Measurements from ENCODE around the gene RABIF.

The RABIF gene

DNA sequence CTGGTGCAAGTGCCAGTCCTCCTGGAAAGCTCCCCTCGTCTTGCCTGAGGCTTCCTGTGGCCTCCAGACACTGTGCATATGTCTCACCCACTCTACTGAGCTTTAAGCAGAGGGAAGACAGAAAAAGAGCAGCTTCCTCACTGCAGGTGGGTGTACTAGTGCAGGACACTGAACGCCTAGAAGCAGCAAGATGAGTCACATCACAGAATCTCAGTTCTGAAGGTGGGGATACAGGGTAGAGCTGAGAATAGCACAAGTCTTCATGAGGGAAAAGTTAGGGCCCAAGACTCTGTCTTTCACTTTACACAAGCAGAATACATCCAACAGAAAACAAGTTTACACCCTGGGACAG is 40.8 kb downstream of the RABIF start:
- no peaks in the 10 kb centered on the region for H3K4me1 ChIP-seq
- no peak overlapping the region for H3K27ac ChIP-seq
- no peak for TF ChIP-seq CTCF (IDR thresholded peaks at IDR 0.05)
- H3K9me3 ChIP-seq: no peaks in the 10 kb centered on the region
- H3K4me3 ChIP-seq: no peak overlapping the region
- no peak for DNase-seq
- peaks cover 0 to 4% of the 10 kb centered on the region in 2 donors for H3K27me3 ChIP-seq
- H3K36me3 ChIP-seq: no peaks in the 10 kb centered on the region
- intact Hi-C loops (cut with DNase I; ENCODE audit: low total_unique reads): no loop called here

DNA sequence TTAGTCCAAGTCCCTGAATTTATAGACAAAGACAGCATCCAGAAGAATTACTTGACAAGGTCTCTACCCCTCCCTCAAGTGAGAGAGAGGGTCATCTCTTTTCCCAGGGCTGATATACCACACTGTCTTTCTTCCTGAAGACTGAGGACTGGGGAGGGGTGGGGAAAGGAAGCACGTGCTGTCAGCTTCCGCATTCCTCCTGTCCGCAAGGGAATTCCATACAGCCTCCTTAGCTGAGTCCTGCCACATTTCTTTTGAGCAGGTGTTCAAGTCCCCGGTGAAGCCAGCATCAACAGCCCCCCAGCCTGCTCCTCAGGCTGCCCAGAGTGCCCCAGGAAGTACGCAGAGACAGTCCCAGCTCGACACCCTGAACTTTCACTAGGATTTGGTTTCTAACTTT is 44.0 kb downstream of the RABIF start:
- Histone ChIP-seq H3K27me3 (peaks cover 0 to 4% of the 10 kb centered on the region in 2 donors), H3K4me1 (no peaks in the 10 kb centered on the region), H3K9me3 (no peaks in the 10 kb centered on the region), H3K27ac (no peak overlapping the region), H3K4me3 (no peak overlapping the region), H3K36me3 (no peaks in the 10 kb centered on the region)
- no peak for TF ChIP-seq CTCF (IDR thresholded peaks at IDR 0.05)
- intact Hi-C loops (cut with DNase I; ENCODE audit: low total_unique reads): no loop called here
- DNase-seq: no peak

- no peaks in the 10 kb centered on the region for H3K9me3 ChIP-seq
- H3K27ac ChIP-seq: no peak overlapping the region
- intact Hi-C loops (cut with DNase I; ENCODE audit: low total_unique reads): no loop called here
- H3K27me3 ChIP-seq: peaks cover 0 to 4% of the 10 kb centered on the region in 2 donors
- no peak for TF ChIP-seq CTCF (IDR thresholded peaks at IDR 0.05)
- H3K4me1 ChIP-seq: no peaks in the 10 kb centered on the region
- no peaks in the 10 kb centered on the region for H3K36me3 ChIP-seq
- no peak for DNase-seq
- no peak overlapping the region for H3K4me3 ChIP-seq
Measured at GRCh38 chr1:202844259-202844658, 44.7 kb downstream of the RABIF start.

- no peak overlapping the region for H3K4me3 ChIP-seq
- H3K9me3 ChIP-seq: no peaks in the 10 kb centered on the region
- DNase-seq: no peak
- peaks cover 0 to 4% of the 10 kb centered on the region in 2 donors for H3K27me3 ChIP-seq
- intact Hi-C loops (cut with DNase I; ENCODE audit: low total_unique reads): no loop called here
- no peaks in the 10 kb centered on the region for H3K36me3 ChIP-seq
- TF ChIP-seq CTCF (IDR thresholded peaks at IDR 0.05): no peak
- H3K4me1 ChIP-seq: no peaks in the 10 kb centered on the region
- no peak overlapping the region for H3K27ac ChIP-seq
Measured at GRCh38 chr1:202843081-202843480, 45.9 kb downstream of the RABIF start.

- Histone ChIP-seq H3K27ac (no peak overlapping the region), H3K27me3 (peaks cover 0 to 16% of the 10 kb centered on the region in 2 donors), H3K4me3 (no peak overlapping the region), H3K4me1 (no peaks in the 10 kb centered on the region), H3K9me3 (no peaks in the 10 kb centered on the region), H3K36me3 (no peaks in the 10 kb centered on the region)
- TF ChIP-seq CTCF (IDR thresholded peaks at IDR 0.05): no peak
- intact Hi-C loops (cut with DNase I; ENCODE audit: low total_unique reads): no loop called here
- no peak for DNase-seq
Measured at GRCh38 chr1:202837746-202838262, 51.1 kb downstream of the RABIF start.
